GM19193 (cell line): ENCODE results near the gene WWC2.

Experiments used
- POLR2A ChIP-seq: IDR thresholded peaks from 4 replicates; pipeline ENCODE4 v1.6.1; 2011; ENCODE audit not compliant: insufficient read depth, insufficient read length; ENCODE audit errors: extremely low read depth

The WWC2 gene

GRCh38 chr4:183344523-183345255 is 245.6 kb downstream of the WWC2 start:
- no peak for TF ChIP-seq POLR2A

GRCh38 chr4:183345261-183345660 is 246.2 kb downstream of the WWC2 start:
- TF ChIP-seq POLR2A, result no peak

- no peak for TF ChIP-seq POLR2A
Observed at GRCh38 chr4:183347146-183347545, 248.1 kb downstream of the WWC2 start.

- no peak for TF ChIP-seq POLR2A
Observed at GRCh38 chr4:183347566-183347965, 248.5 kb downstream of the WWC2 start.

GRCh38 chr4:183348136-183348535 is 249.1 kb downstream of the WWC2 start:
- TF ChIP-seq POLR2A, result no peak

- no peak for TF ChIP-seq POLR2A
Observed at GRCh38 chr4:183348706-183349659, 249.9 kb downstream of the WWC2 start.

GRCh38 chr4:183349673-183350072 is 250.6 kb downstream of the WWC2 start:
- TF ChIP-seq POLR2A, result no peak

- no peak for TF ChIP-seq POLR2A
Observed at GRCh38 chr4:183350317-183351071, 251.4 kb downstream of the WWC2 start.

- TF ChIP-seq POLR2A, result no peak
Observed at GRCh38 chr4:183352546-183352945, 253.5 kb downstream of the WWC2 start.

GRCh38 chr4:183353557-183353956 is 254.5 kb downstream of the WWC2 start:
- no peak for TF ChIP-seq POLR2A

GRCh38 chr4:183354219-183354618 is 255.2 kb downstream of the WWC2 start:
- no peak for TF ChIP-seq POLR2A

GRCh38 chr4:183355405-183355804 is 256.3 kb downstream of the WWC2 start:
- TF ChIP-seq POLR2A, result no peak

GRCh38 chr4:183356173-183356830 is 257.2 kb downstream of the WWC2 start:
- no peak for TF ChIP-seq POLR2A

GRCh38 chr4:183356931-183357675 is 258.0 kb downstream of the WWC2 start:
- no peak for TF ChIP-seq POLR2A
